Kidney (tissue), 14 donors: Measurements from ENCODE around the gene KRT23. TPM values are rescaled to one million over a fixed set of nuclear protein-coding genes. Genes with fewer than 3 reads are reported as not detected.

Experiments used
- DNase-seq, 5 donors: peaks; one replicate each; pipeline ENCODE4 v3.0.0-alpha.2; 2013 to 2020
- FAIRE-seq: peaks from 2 replicates; lab custom pipeline; 2012; peaks lifted over from hg19 to GRCh38; lab: Jason Lieb, UNC
- H3K27ac ChIP-seq, 2 donors: one replicate each; pipeline ENCODE4 v1.7.0; 2013; ENCODE audit warnings: low read depth in 2 of 2, low read length in 2 of 2, inconsistent platforms in 1 of 2
- H3K27me3 ChIP-seq: one replicate; pipeline ENCODE4 v1.7.1; 2013; ENCODE audit warnings: low read length, inconsistent platforms; ENCODE audit not compliant: control insufficient read depth, insufficient read depth
- H3K36me3 ChIP-seq, 3 donors: one replicate each; pipeline versions ENCODE4 v1.7.0 to v1.7.1; 2013; ENCODE audit warnings: low read length in 3 of 3, control low read depth in 1 of 3, inconsistent platforms in 1 of 3; ENCODE audit not compliant: insufficient read depth in 3 of 3, control insufficient read depth in 2 of 3
- H3K4me1 ChIP-seq, 3 donors: one replicate each; pipeline versions ENCODE4 v1.7.0 to v1.7.1; 2013; ENCODE audit warnings: low read length in 3 of 3, inconsistent platforms in 1 of 3, low read depth in 1 of 3; ENCODE audit not compliant: control insufficient read depth in 2 of 3, insufficient read depth in 2 of 3
- H3K4me3 ChIP-seq, 3 donors: one replicate each; pipeline versions ENCODE4 v1.7.0 to v1.8.1; 2013; ENCODE audit warnings: low read length in 3 of 3, control low read depth in 1 of 3, inconsistent platforms in 1 of 3
- H3K9ac ChIP-seq, 3 donors: one replicate each; pipeline versions ENCODE4 v1.7.0 to v1.7.1; 2013; ENCODE audit warnings: low read length in 3 of 3, control low read depth in 1 of 3, inconsistent platforms in 1 of 3
- H3K9me3 ChIP-seq, 3 donors: one replicate each; pipeline versions ENCODE4 v1.7.0 to v1.7.1; 2013; ENCODE audit warnings: low read length in 3 of 3, control low read depth in 1 of 3, inconsistent platforms in 1 of 3; ENCODE audit not compliant: control insufficient read depth in 2 of 3, insufficient read depth in 1 of 3
- intact Hi-C: fragments of 100-400 bp; cut with DNase I; formaldehyde crosslinking; loops from one replicate; pipeline ENCODE4 v1.11.1; 2022
- polyA plus RNA-seq: library from polyadenylated mRNA; stranded (reverse); fragments of 350-450 nt; fragmentation: Illumina TruSeq; extraction: RNeasy Lipid Tissue Mini Kit (QIAGEN cat#74804); gene quantifications from one replicate; pipeline ENCODE4 v1.2.3, GENCODE V29; 2014; ENCODE audit warnings: low read depth, low replicate concordance; ENCODE audit not compliant: insufficient read depth
- total RNA-seq: library from RNA; stranded (reverse); fragmentation: NEBNext Ultra II Directional; extraction: Animal tissue kit (Norgen Biotek cat#: 25700); gene quantifications from one replicate; pipeline ENCODE4 v1.2.1, GENCODE V29; 2021
- TF ChIP-seq, protein P1 (sequence below): IDR thresholded peaks from 3 replicates; pipeline ENCODE4 v1.5.1; 2012; ENCODE audit warnings: mild to moderate bottlenecking, moderate library complexity, borderline replicate concordance; ENCODE audit not compliant: insufficient read depth; ENCODE audit errors: extremely low read depth
- donor health status: control.
- donor health status: control.
- donor health status: control.
- donor health status: control.
- donor health status: control.
- donor health status: DM: yes; HTN: yes; CAD: no.
- donor health status: Normal renal cell carcinoma (clear cell type).

Gene KRT23
- total and polyA plus RNA-seq, 2 donors from 2014 or later = 2.2 to 4.2 TPM

DNA sequence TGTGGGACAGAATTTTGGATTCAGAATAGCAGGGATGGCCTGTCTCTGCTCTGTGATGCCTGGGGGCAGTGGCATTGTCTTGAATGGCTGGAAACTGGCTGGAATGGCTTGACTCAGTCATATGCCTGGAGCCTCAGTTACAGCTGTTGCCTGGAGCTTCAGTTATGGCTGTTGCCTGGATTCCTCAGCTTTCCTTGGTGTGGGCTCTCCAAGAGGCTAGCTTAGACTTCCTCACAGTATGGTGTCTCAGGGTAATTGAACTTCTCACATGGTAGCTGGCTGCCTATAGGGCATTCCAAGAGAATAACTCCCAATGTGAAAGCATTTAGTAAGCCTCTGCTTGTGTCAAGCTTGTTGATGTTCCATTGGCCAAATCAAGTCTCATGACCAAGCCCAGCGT, 21.1 kb downstream of the KRT23 start:
- no peaks in the 10 kb centered on the region for H3K9me3 ChIP-seq
- H3K27ac ChIP-seq = no peak overlapping the region
- H3K4me3 ChIP-seq = no peak overlapping the region
- no peaks in the 10 kb centered on the region for H3K36me3 ChIP-seq
- H3K4me1 ChIP-seq = no peaks in the 10 kb centered on the region
- FAIRE-seq (no peak), DNase-seq (no peak)
- no peaks in the 10 kb centered on the region for H3K27me3 ChIP-seq
- TF ChIP-seq, protein P1, sequence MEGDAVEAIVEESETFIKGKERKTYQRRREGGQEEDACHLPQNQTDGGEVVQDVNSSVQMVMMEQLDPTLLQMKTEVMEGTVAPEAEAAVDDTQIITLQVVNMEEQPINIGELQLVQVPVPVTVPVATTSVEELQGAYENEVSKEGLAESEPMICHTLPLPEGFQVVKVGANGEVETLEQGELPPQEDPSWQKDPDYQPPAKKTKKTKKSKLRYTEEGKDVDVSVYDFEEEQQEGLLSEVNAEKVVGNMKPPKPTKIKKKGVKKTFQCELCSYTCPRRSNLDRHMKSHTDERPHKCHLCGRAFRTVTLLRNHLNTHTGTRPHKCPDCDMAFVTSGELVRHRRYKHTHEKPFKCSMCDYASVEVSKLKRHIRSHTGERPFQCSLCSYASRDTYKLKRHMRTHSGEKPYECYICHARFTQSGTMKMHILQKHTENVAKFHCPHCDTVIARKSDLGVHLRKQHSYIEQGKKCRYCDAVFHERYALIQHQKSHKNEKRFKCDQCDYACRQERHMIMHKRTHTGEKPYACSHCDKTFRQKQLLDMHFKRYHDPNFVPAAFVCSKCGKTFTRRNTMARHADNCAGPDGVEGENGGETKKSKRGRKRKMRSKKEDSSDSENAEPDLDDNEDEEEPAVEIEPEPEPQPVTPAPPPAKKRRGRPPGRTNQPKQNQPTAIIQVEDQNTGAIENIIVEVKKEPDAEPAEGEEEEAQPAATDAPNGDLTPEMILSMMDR = no peak
- intact Hi-C loops = loop anchor here (10.0 kb wide), 1 partner anchor 408 kb away; no protein-coding TSS in a partner anchor
- no peak overlapping the region for H3K9ac ChIP-seq

- DNase-seq (no peak), FAIRE-seq (no peak)
- H3K4me3 ChIP-seq = no peak overlapping the region
- H3K9me3 ChIP-seq = no peaks in the 10 kb centered on the region
- H3K27ac ChIP-seq = no peak overlapping the region
- no peak overlapping the region for H3K9ac ChIP-seq
- TF ChIP-seq, protein P1 = no peak
- no peaks in the 10 kb centered on the region for H3K4me1 ChIP-seq
- intact Hi-C loops = loop anchor here (10.0 kb wide), 1 partner anchor 409 kb away; no protein-coding TSS in a partner anchor
- no peaks in the 10 kb centered on the region for H3K27me3 ChIP-seq
- H3K36me3 ChIP-seq = no peaks in the 10 kb centered on the region
Measured at GRCh38 chr17:40915721-40916256, 21.7 kb downstream of the KRT23 start.

DNA sequence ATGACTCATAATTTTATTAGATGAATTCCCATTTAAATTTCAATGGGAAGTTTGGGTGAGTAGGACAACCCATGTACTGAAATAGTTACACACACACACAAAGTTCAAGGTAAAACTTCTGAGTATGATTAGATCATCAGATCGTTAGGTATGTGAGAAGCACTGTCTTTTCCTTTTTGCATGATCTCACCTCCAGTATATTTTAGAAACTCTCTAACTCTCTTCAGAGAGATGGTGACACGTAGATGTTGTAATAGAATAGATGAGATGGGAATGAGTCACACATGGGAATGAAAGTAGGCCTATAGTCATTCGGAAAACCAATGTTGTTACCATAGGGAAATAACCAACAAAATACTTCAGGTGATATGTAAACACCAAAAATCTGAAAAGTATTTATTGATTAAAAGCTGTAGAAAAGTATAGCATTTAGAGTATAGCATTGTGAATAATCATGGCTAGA, 22.2 kb downstream of the KRT23 start:
- no peak for DNase-seq
- Histone ChIP-seq H3K4me3 (no peak overlapping the region), H3K4me1 (no peaks in the 10 kb centered on the region), H3K27ac (no peak overlapping the region), H3K9me3 (no peaks in the 10 kb centered on the region), H3K9ac (no peak overlapping the region), H3K36me3 (no peaks in the 10 kb centered on the region), H3K27me3 (no peaks in the 10 kb centered on the region)
- intact Hi-C loops = loop anchor here (10.0 kb wide), 1 partner anchor 410 kb away; no protein-coding TSS in a partner anchor
- TF ChIP-seq, protein P1 = no peak
- FAIRE-seq = no peak
